Left ventricle myocardium inferior (tissue), 1 donor: ENCODE results near the gene PPM1A. TPM values are rescaled to one million over a fixed set of nuclear protein-coding genes. Genes with fewer than 3 reads are reported as not detected.
A peak's percentile ranks its signal among the peaks of the same experiment; 100 is the strongest.

Source experiments
- DNase-seq: peaks from one replicate; pipeline ENCODE4 v3.0.0-alpha.2; 2020
- H3K27ac ChIP-seq: fragments of 200-600 bp; replicated peaks from 2 replicates; pipeline ENCODE4 v1.8.0; 2021
- H3K27me3 ChIP-seq: fragments of 200-600 bp; 2 replicates; pipeline ENCODE4 v1.8.0; 2021; ENCODE audit warnings: low read depth
- H3K36me3 ChIP-seq: fragments of 200-600 bp; 2 replicates; pipeline ENCODE4 v1.8.0; 2021
- H3K4me1 ChIP-seq: fragments of 200-600 bp; 2 replicates; pipeline ENCODE4 v1.8.0; 2021
- H3K4me3 ChIP-seq: fragments of 200-600 bp; 2 replicates; pipeline ENCODE4 v1.8.0; 2021; ENCODE audit warnings: mild to moderate bottlenecking, moderate library complexity
- H3K9me3 ChIP-seq: fragments of 200-600 bp; replicated peaks from 2 replicates; pipeline ENCODE4 v1.8.0; 2021
- intact Hi-C: fragments of 100-400 bp; cut with micrococcal nuclease; formaldehyde crosslinking; loops from one replicate; pipeline ENCODE4 v1.11.0; 2022
- total RNA-seq: library from RNA; stranded (reverse); fragmentation: NEBNext Ultra II Directional; extraction: Animal tissue kit (Norgen Biotek cat#: 25700); gene quantifications from one replicate; pipeline ENCODE4 v1.2.1, GENCODE V29; 2021
- TF ChIP-seq, protein P1 (sequence below): fragments of 200-600 bp; IDR thresholded peaks from 2 replicates; pipeline ENCODE4 v1.8.0; 2021; ENCODE audit warnings: antibody characterized with exemption, mild to moderate bottlenecking, borderline replicate concordance
- donor health status: DM: no; HTN: yes; CAD: no; lungs with severe emphysema.

PPM1A gene
- total RNA-seq, 1 donor from 2014 or later, result 98.8 TPM

DNA sequence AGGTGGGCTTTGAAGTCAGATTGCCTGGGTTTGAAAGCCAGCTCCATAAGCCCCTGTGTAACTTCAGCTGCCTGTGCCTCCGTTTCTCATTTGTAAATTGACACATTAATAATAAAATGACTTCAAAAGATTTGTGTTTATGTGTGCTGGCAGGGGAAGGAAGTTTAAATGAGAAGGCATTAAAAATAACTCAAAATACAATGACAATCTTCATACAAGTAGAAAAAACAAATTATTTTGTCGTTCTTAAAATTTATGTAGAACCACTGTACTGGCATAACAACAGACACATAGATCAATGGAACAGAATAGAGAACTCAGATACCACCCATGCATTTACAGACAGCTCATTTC, 83.0 kb downstream of the PPM1A start:
- Histone ChIP-seq H3K36me3 (no peaks in the 10 kb centered on the region), H3K4me3 (peak overlapping the region; percentile 63), H3K4me1 (peaks cover 22% of the 10 kb centered on the region), H3K9me3 (no peaks in the 10 kb centered on the region), H3K27me3 (peaks cover 28% of the 10 kb centered on the region), H3K27ac (no peak overlapping the region)
- intact Hi-C loops, result no loop called here
- TF ChIP-seq, protein P1, sequence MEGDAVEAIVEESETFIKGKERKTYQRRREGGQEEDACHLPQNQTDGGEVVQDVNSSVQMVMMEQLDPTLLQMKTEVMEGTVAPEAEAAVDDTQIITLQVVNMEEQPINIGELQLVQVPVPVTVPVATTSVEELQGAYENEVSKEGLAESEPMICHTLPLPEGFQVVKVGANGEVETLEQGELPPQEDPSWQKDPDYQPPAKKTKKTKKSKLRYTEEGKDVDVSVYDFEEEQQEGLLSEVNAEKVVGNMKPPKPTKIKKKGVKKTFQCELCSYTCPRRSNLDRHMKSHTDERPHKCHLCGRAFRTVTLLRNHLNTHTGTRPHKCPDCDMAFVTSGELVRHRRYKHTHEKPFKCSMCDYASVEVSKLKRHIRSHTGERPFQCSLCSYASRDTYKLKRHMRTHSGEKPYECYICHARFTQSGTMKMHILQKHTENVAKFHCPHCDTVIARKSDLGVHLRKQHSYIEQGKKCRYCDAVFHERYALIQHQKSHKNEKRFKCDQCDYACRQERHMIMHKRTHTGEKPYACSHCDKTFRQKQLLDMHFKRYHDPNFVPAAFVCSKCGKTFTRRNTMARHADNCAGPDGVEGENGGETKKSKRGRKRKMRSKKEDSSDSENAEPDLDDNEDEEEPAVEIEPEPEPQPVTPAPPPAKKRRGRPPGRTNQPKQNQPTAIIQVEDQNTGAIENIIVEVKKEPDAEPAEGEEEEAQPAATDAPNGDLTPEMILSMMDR, result no peak
- DNase-seq, result no peak

DNA sequence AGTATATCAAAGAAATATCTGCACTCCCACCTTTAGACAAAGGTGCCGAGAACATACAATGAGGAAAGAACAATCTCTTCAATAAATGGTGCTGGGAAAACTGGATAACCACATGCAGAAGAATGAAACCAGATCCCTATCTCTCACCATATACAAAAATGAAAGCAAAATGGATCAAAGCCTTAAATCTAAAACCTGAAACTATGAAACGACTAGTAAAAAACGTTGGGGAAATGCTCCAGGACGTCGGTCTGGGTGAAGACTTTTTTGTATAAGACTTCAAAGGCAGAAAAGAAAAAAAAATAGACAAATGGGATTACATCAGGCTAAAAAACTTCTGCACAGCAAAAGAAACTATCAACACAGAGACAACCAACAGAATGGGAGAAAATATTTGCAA, 83.8 kb downstream of the PPM1A start:
- Histone ChIP-seq H3K4me3 (no peak overlapping the region), H3K9me3 (no peaks in the 10 kb centered on the region), H3K4me1 (peaks cover 16% of the 10 kb centered on the region), H3K27ac (no peak overlapping the region), H3K36me3 (no peaks in the 10 kb centered on the region), H3K27me3 (peaks cover 20% of the 10 kb centered on the region)
- no peak for DNase-seq
- TF ChIP-seq, protein P1, result no peak
- intact Hi-C loops, result no loop called here

DNA sequence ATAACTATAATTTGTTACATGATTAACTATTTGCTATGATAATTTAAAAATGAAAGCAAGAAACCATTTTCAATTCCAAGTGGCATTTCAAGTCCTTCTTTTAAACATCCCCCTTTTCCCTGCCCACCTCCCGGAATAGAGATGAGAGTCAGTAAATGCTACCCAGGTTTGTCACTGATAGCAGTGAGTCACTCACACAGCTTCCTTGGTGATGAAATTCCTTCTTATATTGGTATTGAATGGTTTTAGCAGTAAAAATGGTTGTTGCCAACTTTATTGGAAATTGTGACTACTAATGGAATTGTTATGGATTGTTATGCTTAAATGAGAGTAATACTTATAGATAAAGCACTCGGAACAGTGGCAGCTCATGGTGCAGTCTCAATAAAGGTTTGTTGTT, 90.5 kb downstream of the PPM1A start:
- no peak for DNase-seq
- no peaks in the 10 kb centered on the region for H3K27me3 ChIP-seq
- H3K9me3 ChIP-seq, result no peaks in the 10 kb centered on the region
- TF ChIP-seq, protein P1, result no peak
- no peaks in the 10 kb centered on the region for H3K4me1 ChIP-seq
- intact Hi-C loops, result no loop called here
- no peak overlapping the region for H3K27ac ChIP-seq
- no peak overlapping the region for H3K4me3 ChIP-seq
- no peaks in the 10 kb centered on the region for H3K36me3 ChIP-seq

DNA sequence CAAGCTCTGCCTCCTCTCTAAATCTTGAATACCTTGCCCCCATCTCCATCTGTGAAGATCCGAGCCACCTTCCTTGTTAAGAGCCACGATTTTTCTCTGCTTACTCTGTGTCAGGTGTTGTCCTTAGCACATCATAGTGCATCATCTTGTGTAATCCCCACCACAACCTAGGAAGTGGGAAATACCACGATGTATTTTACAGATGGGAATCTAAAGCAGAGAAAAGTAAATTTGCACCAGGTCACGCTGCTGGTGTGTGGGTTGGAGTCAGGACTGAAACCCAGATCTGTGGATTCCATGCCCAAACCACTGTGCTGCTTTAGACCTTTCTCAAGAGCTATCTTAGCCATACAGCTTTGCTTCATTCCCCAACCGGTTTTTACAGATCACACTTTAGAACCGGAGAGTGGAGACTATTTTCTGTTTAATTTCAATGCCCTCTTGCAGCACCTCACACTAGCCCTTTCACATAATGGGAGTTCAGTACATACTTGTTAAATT, 94.6 kb downstream of the PPM1A start:
- Histone ChIP-seq H3K36me3 (no peaks in the 10 kb centered on the region), H3K27ac (no peak overlapping the region), H3K9me3 (no peaks in the 10 kb centered on the region), H3K4me3 (no peak overlapping the region), H3K4me1 (no peaks in the 10 kb centered on the region), H3K27me3 (no peaks in the 10 kb centered on the region)
- intact Hi-C loops, result no loop called here
- TF ChIP-seq, protein P1, result no peak
- no peak for DNase-seq

DNA sequence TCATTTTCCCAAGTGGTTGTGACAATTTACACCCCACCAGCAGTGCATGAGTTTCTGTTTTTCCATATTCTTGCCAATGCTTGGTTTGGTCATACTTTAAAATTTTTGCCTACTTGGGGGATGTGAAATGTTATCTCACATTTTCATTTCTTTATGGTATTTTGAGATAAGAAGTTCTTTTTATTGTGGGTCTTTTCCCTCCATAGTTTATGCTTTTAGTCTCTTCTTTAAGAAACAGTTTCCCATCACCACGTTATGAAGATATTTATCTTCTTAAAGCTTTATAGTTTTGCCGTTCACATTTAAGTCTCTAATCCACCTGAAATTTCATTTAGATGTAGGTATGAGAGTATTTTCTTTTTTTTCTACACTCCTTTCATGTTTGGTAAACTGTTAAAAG, 95.7 kb downstream of the PPM1A start:
- DNase-seq, result no peak
- TF ChIP-seq, protein P1, result no peak
- H3K9me3 ChIP-seq, result no peaks in the 10 kb centered on the region
- H3K27me3 ChIP-seq, result no peaks in the 10 kb centered on the region
- no peak overlapping the region for H3K27ac ChIP-seq
- H3K4me3 ChIP-seq, result no peak overlapping the region
- H3K4me1 ChIP-seq, result no peaks in the 10 kb centered on the region
- intact Hi-C loops, result no loop called here
- H3K36me3 ChIP-seq, result no peaks in the 10 kb centered on the region

DNA sequence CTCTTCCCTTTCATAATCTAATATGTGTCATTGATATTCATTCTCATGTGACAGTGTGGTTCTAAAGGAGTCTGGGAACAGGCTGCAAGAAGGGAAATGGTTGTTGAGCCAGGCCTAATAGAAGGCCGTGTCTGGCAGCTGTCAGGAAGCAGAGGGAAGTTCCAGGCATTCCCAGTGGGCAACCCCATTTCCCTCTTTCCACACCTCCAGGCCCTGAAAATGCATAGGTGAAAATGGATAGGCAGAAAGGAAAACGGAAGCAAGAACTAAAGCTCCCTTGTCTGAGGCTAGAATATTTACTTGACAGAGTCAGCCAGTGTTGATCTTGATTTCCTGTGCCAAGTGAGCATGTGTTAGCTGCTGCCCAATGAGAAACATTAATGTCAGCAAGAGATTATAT, 97.7 kb downstream of the PPM1A start:
- Histone ChIP-seq H3K27ac (no peak overlapping the region), H3K27me3 (no peaks in the 10 kb centered on the region), H3K4me1 (peaks cover 8% of the 10 kb centered on the region), H3K9me3 (no peaks in the 10 kb centered on the region), H3K4me3 (no peak overlapping the region), H3K36me3 (no peaks in the 10 kb centered on the region)
- TF ChIP-seq, protein P1, result no peak
- intact Hi-C loops, result no loop called here
- no peak for DNase-seq
